WTC11 (cell line): ENCODE results near the gene TOMM40. TPM values are rescaled to one million over a fixed set of nuclear protein-coding genes. Genes with fewer than 3 reads are reported as not detected.
A peak's percentile ranks its signal among the peaks of the same experiment; 100 is the strongest.

Source experiments
- CREM ChIP-seq: sonication (generic); formaldehyde crosslinking; IDR thresholded peaks from 2 replicates; pipeline ENCODE4 v1.8.1; 2022; ENCODE audit warnings: mild to moderate bottlenecking, missing genetic modification reagents, moderate library complexity
- ELF4 ChIP-seq: sonication (generic); formaldehyde crosslinking; IDR thresholded peaks from 2 replicates; pipeline ENCODE4 v1.8.1; 2022; ENCODE audit warnings: low read depth, mild to moderate bottlenecking, moderate library complexity, missing genetic modification reagents
- EMX1 ChIP-seq: fragments of 250-450 bp; sonication (Bioruptor Pico); IDR thresholded peaks from 2 replicates; pipeline ENCODE4 v1.8.0; 2021; ENCODE audit warnings: mild to moderate bottlenecking
- ERG ChIP-seq: fragments of 250-450 bp; sonication (Bioruptor Pico); IDR thresholded peaks from 2 replicates; pipeline ENCODE4 v1.8.0; 2021; ENCODE audit warnings: mild to moderate bottlenecking
- ETV6 ChIP-seq: sonication (generic); formaldehyde crosslinking; IDR thresholded peaks from 2 replicates; pipeline ENCODE4 v1.8.1; 2022; ENCODE audit warnings: mild to moderate bottlenecking, missing genetic modification reagents
- FOXP1 ChIP-seq: sonication (generic); formaldehyde crosslinking; IDR thresholded peaks from 2 replicates; pipeline ENCODE4 v1.8.0; 2022; ENCODE audit warnings: missing genetic modification reagents, mild to moderate bottlenecking, moderate library complexity, borderline replicate concordance
- HMGXB4 ChIP-seq: sonication (generic); formaldehyde crosslinking; IDR thresholded peaks from 2 replicates; pipeline ENCODE4 v1.8.1; 2023; ENCODE audit warnings: mild to moderate bottlenecking, moderate library complexity, missing genetic modification reagents
- IRF1 ChIP-seq: sonication (generic); formaldehyde crosslinking; IDR thresholded peaks from 2 replicates; pipeline ENCODE4 v1.8.0; 2023; ENCODE audit warnings: missing genetic modification reagents
- JAZF1 ChIP-seq: fragments of 250-450 bp; sonication (Bioruptor Pico); IDR thresholded peaks from 2 replicates; pipeline ENCODE4 v1.9.0; 2021; ENCODE audit warnings: moderate library complexity, mild to moderate bottlenecking, inconsistent platforms
- JUN ChIP-seq: sonication (generic); formaldehyde crosslinking; IDR thresholded peaks from 2 replicates; pipeline ENCODE4 v1.8.0; 2023; ENCODE audit warnings: mild to moderate bottlenecking, missing genetic modification reagents
- NFE2L1 ChIP-seq: sonication (generic); formaldehyde crosslinking; IDR thresholded peaks from 2 replicates; pipeline ENCODE4 v1.8.1; 2023; ENCODE audit warnings: missing genetic modification reagents
- SP1 ChIP-seq: sonication (generic); formaldehyde crosslinking; conservative IDR thresholded peaks from 2 replicates; pipeline ENCODE4 v1.8.1; 2022; ENCODE audit warnings: missing genetic modification reagents
- TCF7 ChIP-seq: sonication (generic); formaldehyde crosslinking; IDR thresholded peaks from 2 replicates; pipeline ENCODE4 v1.8.0; 2022; ENCODE audit warnings: mild to moderate bottlenecking, low read depth, missing genetic modification reagents, moderate library complexity
- TP53 ChIP-seq: sonication (generic); formaldehyde crosslinking; IDR thresholded peaks from 2 replicates; pipeline ENCODE4 v1.8.1; 2023; ENCODE audit warnings: mild to moderate bottlenecking, missing genetic modification reagents
- USF1 ChIP-seq: sonication (generic); formaldehyde crosslinking; IDR thresholded peaks from 2 replicates; pipeline ENCODE4 v1.8.0; 2022; ENCODE audit warnings: mild to moderate bottlenecking, missing genetic modification reagents
- ZBTB21 ChIP-seq: sonication (generic); formaldehyde crosslinking; IDR thresholded peaks from 2 replicates; pipeline ENCODE4 v1.8.1; 2023; ENCODE audit warnings: mild to moderate bottlenecking, missing genetic modification reagents, borderline replicate concordance
- ZMAT4 ChIP-seq: fragments of 250-450 bp; sonication (Bioruptor Pico); IDR thresholded peaks from 2 replicates; pipeline ENCODE4 v1.9.0; 2021; ENCODE audit warnings: mild to moderate bottlenecking
- ZNF281 ChIP-seq: sonication (generic); formaldehyde crosslinking; IDR thresholded peaks from 2 replicates; pipeline ENCODE4 v1.8.0; 2023; ENCODE audit warnings: mild to moderate bottlenecking, missing genetic modification reagents
- ZNF396 ChIP-seq: fragments of 250-450 bp; sonication (Bioruptor Pico); IDR thresholded peaks from 2 replicates; pipeline ENCODE4 v1.8.0; 2021; ENCODE audit warnings: mild to moderate bottlenecking, moderate library complexity, borderline replicate concordance
- ZNF532 ChIP-seq: fragments of 250-450 bp; sonication (Bioruptor Pico); IDR thresholded peaks from 2 replicates; pipeline ENCODE4 v1.9.0; 2021; ENCODE audit warnings: mild to moderate bottlenecking, borderline replicate concordance
- total RNA-seq: library from RNA; stranded (reverse); gene quantifications from 3 replicates; pipeline ENCODE4 v1.2.3, GENCODE V29; 2021
- TF ChIP-seq, protein P1 (sequence below): sonication (generic); formaldehyde crosslinking; conservative IDR thresholded peaks from 2 replicates; pipeline ENCODE4 v1.8.1; 2023; ENCODE audit warnings: mild to moderate bottlenecking, low read depth, missing genetic modification reagents, moderate library complexity
- TF ChIP-seq, protein P2 (sequence below): sonication (generic); formaldehyde crosslinking; IDR thresholded peaks from 2 replicates; pipeline ENCODE4 v1.8.1; 2023; ENCODE audit warnings: mild to moderate bottlenecking, missing genetic modification reagents, moderate library complexity

The TOMM40 gene
- total RNA-seq, 1 experiment from 2014 or later, result 221 TPM

GRCh38 chr19:44905437-44906160 is 14.5 kb downstream of the TOMM40 start, which contains the start of gene APOE (continued):
- TF ChIP-seq, protein P1, sequence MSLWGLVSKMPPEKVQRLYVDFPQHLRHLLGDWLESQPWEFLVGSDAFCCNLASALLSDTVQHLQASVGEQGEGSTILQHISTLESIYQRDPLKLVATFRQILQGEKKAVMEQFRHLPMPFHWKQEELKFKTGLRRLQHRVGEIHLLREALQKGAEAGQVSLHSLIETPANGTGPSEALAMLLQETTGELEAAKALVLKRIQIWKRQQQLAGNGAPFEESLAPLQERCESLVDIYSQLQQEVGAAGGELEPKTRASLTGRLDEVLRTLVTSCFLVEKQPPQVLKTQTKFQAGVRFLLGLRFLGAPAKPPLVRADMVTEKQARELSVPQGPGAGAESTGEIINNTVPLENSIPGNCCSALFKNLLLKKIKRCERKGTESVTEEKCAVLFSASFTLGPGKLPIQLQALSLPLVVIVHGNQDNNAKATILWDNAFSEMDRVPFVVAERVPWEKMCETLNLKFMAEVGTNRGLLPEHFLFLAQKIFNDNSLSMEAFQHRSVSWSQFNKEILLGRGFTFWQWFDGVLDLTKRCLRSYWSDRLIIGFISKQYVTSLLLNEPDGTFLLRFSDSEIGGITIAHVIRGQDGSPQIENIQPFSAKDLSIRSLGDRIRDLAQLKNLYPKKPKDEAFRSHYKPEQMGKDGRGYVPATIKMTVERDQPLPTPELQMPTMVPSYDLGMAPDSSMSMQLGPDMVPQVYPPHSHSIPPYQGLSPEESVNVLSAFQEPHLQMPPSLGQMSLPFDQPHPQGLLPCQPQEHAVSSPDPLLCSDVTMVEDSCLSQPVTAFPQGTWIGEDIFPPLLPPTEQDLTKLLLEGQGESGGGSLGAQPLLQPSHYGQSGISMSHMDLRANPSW (CRISPR knock-in tag), result 0 out of 2 replicates have a peak, but pooled peaks have one; percentile 55
- TF ChIP-seq ETV6 (CRISPR knock-in tag), result peak; percentile 64
- peak; percentile 49; the same call in 1 of the 2 replicates for TF ChIP-seq FOXP1 (CRISPR knock-in tag)
- no peak for TF ChIP-seq ZNF396 (CRISPR knock-in tag)
- no peak for TF ChIP-seq TP53 (CRISPR knock-in tag)
- peak; percentile 79 for TF ChIP-seq SP1 (CRISPR knock-in tag)
- TF ChIP-seq ELF4 (CRISPR knock-in tag), result no peak
- TF ChIP-seq TCF7, result no peak
- TF ChIP-seq, protein P2, sequence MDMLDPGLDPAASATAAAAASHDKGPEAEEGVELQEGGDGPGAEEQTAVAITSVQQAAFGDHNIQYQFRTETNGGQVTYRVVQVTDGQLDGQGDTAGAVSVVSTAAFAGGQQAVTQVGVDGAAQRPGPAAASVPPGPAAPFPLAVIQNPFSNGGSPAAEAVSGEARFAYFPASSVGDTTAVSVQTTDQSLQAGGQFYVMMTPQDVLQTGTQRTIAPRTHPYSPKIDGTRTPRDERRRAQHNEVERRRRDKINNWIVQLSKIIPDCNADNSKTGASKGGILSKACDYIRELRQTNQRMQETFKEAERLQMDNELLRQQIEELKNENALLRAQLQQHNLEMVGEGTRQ (CRISPR knock-in tag), result peak; percentile 87
- 0 out of 2 replicates have a peak, but pooled peaks have one; percentile 35 for TF ChIP-seq ZBTB21 (CRISPR knock-in tag)
- 0 out of 2 replicates have a peak, but pooled peaks have one; percentile 33 for TF ChIP-seq CREM (CRISPR knock-in tag)
- TF ChIP-seq ERG, result no peak; the same call in 1 of the 2 replicates
- no peak for TF ChIP-seq IRF1 (CRISPR knock-in tag)
- TF ChIP-seq EMX1 (CRISPR knock-in tag), result no peak
- 0 out of 2 replicates have a peak, but pooled peaks have one; percentile 25 for TF ChIP-seq JUN
- TF ChIP-seq ZMAT4 (CRISPR knock-in tag), result no peak
- TF ChIP-seq NFE2L1 (CRISPR knock-in tag), result no peak
- TF ChIP-seq JAZF1, result no peak
- peak; percentile 68; the same call in 1 of the 2 replicates for TF ChIP-seq ZNF532
- peak; percentile 85 for TF ChIP-seq USF1
- TF ChIP-seq ZNF281, result no peak; the same call in none of the 2 replicates
- peak; percentile 60; the same call in 1 of the 2 replicates for TF ChIP-seq HMGXB4 (CRISPR knock-in tag)
